Esophagus squamous epithelium (tissue), 4 donors: ENCODE data around the gene ERG.

Experiments used
- POLR2A ChIP-seq, 4 donors: fragments of 450-650 bp; IDR thresholded peaks; one replicate each; pipeline ENCODE4 v1.6.1; 2017; ENCODE audit warnings: antibody characterized with exemption in 4 of 4, mild to moderate bottlenecking in 4 of 4, moderate library complexity in 3 of 4
- TF ChIP-seq, protein P1 (sequence below), 6 experiments: fragments of 450-650 bp in 4 of 6; fragments of 200-600 bp in 2 of 6; sonication (generic) in 2 of 6; IDR thresholded peaks; one replicate each; pipeline ENCODE4 v1.5.1; 2016 to 2019; ENCODE audit warnings: antibody characterized with exemption in 6 of 6, mild to moderate bottlenecking in 4 of 6, moderate library complexity in 4 of 6

DNA sequence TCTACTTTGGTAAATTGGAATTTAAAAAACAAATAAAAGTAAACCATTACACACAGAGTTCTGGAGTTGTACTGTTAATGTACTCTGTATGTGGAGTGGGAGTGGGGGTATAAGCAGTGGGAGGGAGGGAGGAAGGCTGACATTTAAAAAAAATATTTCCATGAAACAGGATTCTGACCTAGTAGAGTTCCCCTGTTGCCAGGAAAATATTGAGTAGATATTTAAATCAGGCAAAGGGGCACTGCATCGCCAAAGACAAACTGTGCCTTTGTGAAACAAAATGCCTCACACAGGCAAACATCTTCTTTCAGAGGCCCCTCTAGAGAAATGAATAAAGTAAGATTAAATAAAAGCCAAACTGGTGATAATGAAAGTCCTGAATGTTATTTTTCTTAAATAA is 87.8 kb downstream of the ERG start:
- TF ChIP-seq, protein P1, sequence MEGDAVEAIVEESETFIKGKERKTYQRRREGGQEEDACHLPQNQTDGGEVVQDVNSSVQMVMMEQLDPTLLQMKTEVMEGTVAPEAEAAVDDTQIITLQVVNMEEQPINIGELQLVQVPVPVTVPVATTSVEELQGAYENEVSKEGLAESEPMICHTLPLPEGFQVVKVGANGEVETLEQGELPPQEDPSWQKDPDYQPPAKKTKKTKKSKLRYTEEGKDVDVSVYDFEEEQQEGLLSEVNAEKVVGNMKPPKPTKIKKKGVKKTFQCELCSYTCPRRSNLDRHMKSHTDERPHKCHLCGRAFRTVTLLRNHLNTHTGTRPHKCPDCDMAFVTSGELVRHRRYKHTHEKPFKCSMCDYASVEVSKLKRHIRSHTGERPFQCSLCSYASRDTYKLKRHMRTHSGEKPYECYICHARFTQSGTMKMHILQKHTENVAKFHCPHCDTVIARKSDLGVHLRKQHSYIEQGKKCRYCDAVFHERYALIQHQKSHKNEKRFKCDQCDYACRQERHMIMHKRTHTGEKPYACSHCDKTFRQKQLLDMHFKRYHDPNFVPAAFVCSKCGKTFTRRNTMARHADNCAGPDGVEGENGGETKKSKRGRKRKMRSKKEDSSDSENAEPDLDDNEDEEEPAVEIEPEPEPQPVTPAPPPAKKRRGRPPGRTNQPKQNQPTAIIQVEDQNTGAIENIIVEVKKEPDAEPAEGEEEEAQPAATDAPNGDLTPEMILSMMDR (IDR thresholded peaks at IDR 0.05), result no peak
- no peak for TF ChIP-seq POLR2A (IDR thresholded peaks at IDR 0.05)
